Tibial nerve (tissue), 4 donors: ENCODE measurements around the gene CASP7. TPM values are rescaled to one million over a fixed set of nuclear protein-coding genes. Genes with fewer than 3 reads are reported as not detected.
"Not testable (repeated sequence)": the region's sequence is repeated elsewhere in the genome, so short reads cannot be mapped to it uniquely, and the experiment has no call there.

Experiments
- DNase-seq, 2 donors: peaks; one replicate each; pipeline ENCODE4 v3.0.0-alpha.2; 2019; ENCODE audit warnings: low spot score in 2 of 2
- H3K27ac ChIP-seq, 4 donors: fragments of 200-600 bp; sonication (generic) in 3 of 4; one replicate each; pipeline ENCODE4 v1.5.1; 2017 to 2019; ENCODE audit warnings: mild to moderate bottlenecking in 1 of 4
- H3K27me3 ChIP-seq, 2 donors: fragments of 200-600 bp; sonication (generic) in 1 of 2; one replicate each; pipeline versions ENCODE4 v1.5.1 to v1.6.0; 2017 to 2019
- H3K36me3 ChIP-seq, 3 donors: fragments of 200-600 bp; sonication (generic); one replicate each; pipeline ENCODE4 v1.5.1; 2018 to 2019
- H3K4me1 ChIP-seq, 4 donors: fragments of 200-600 bp; sonication (generic) in 3 of 4; one replicate each; pipeline ENCODE4 v1.5.1; 2017 to 2019
- H3K4me3 ChIP-seq, 4 donors: fragments of 200-600 bp; sonication (generic) in 3 of 4; one replicate each; pipeline ENCODE4 v1.5.1; 2017 to 2019; ENCODE audit warnings: mild to moderate bottlenecking in 1 of 4, moderate library complexity in 1 of 4
- H3K9me3 ChIP-seq, 4 donors: fragments of 200-600 bp; sonication (generic) in 3 of 4; one replicate each; pipeline ENCODE4 v1.5.1; 2017 to 2019
- CTCF ChIP-seq, 5 experiments: fragments of 200-600 bp in 3 of 5; fragments of 450-650 bp in 2 of 5; sonication (generic) in 3 of 5; IDR thresholded peaks; one replicate each; pipeline ENCODE4 v1.5.1; 2016 to 2019; ENCODE audit warnings: antibody characterized with exemption in 5 of 5, mild to moderate bottlenecking in 3 of 5, moderate library complexity in 2 of 5
- EP300 ChIP-seq, 2 donors: sonication (generic); formaldehyde crosslinking; IDR thresholded peaks; one replicate each; pipeline ENCODE4 v1.6.1; 2017; ENCODE audit warnings: antibody characterized with exemption in 2 of 2, mild to moderate bottlenecking in 1 of 2
- POLR2A ChIP-seq, 2 donors: fragments of 450-650 bp; IDR thresholded peaks; one replicate each; pipeline ENCODE4 v1.6.1; 2017; ENCODE audit warnings: antibody characterized with exemption in 2 of 2, mild to moderate bottlenecking in 2 of 2, moderate library complexity in 2 of 2
- WGBS, 2 donors: methylation state at CpG; one replicate each; pipeline ENCODE4 v1.1.5; 2018; 5-methylcytosine and 5-hydroxymethylcytosine counted together
- total RNA-seq, 4 donors: library from RNA; depleted of rRNA; stranded (reverse); fragments of >200 nt; gene quantifications; one replicate each; pipeline ENCODE4 v1.1.0, GENCODE V29; 2016

Gene CASP7
- total RNA-seq, 4 donors from 2014 or later: 12.9 to 18.4 (median 16.8) TPM

GRCh38 chr10:113647812-113648211 lies 31.9 kb upstream of the CASP7 start:
- H3K27ac ChIP-seq: no peak overlapping the region
- 60 to 66% methylated on average over 3 of the region's 3 CpGs for WGBS, 2 donors
- TF ChIP-seq EP300 (IDR thresholded peaks at IDR 0.05) (no peak), POLR2A (IDR thresholded peaks at IDR 0.05) (no peak), CTCF (IDR thresholded peaks at IDR 0.05) (no peak)

GRCh38 chr10:113648478-113648877 lies 31.2 kb upstream of the CASP7 start:
- no peaks in the 10 kb centered on the region for H3K36me3 ChIP-seq
- TF ChIP-seq EP300 (IDR thresholded peaks at IDR 0.05) (no peak), POLR2A (IDR thresholded peaks at IDR 0.05) (no peak), CTCF (IDR thresholded peaks at IDR 0.05) (no peak)
- 48 to 67% methylated on average over 3 of the region's 3 CpGs for WGBS, 2 donors
- H3K27me3 ChIP-seq: no peaks in the 10 kb centered on the region
- no peak overlapping the region for H3K27ac ChIP-seq
- no peaks in the 10 kb centered on the region for H3K9me3 ChIP-seq
- H3K4me1 ChIP-seq: peaks cover 0 to 10% (median 2%) of the 10 kb centered on the region in 4 donors
- no peak for DNase-seq
- no peak overlapping the region for H3K4me3 ChIP-seq

More at GRCh38 chr10:113647812-113648211, 31.9 kb upstream of the CASP7 start:
- no peaks in the 10 kb centered on the region for H3K27me3 ChIP-seq
- no peak overlapping the region for H3K4me3 ChIP-seq
- no peaks in the 10 kb centered on the region for H3K9me3 ChIP-seq
- peaks cover 0 to 10% (median 2%) of the 10 kb centered on the region in 4 donors for H3K4me1 ChIP-seq
- no peaks in the 10 kb centered on the region for H3K36me3 ChIP-seq
- DNase-seq: no peak

- TF ChIP-seq POLR2A (IDR thresholded peaks at IDR 0.05) (no peak), EP300 (IDR thresholded peaks at IDR 0.05) (no peak), CTCF (IDR thresholded peaks at IDR 0.05) (no peak)
- WGBS, 2 donors: 94 to 96% methylated on average over 2 of the region's 2 CpGs
- H3K9me3 ChIP-seq: no peaks in the 10 kb centered on the region
- no peaks in the 10 kb centered on the region for H3K27me3 ChIP-seq
- no peak for DNase-seq
- H3K4me1 ChIP-seq: no peaks in the 10 kb centered on the region
- H3K27ac ChIP-seq: no peak overlapping the region
- H3K36me3 ChIP-seq: no peaks in the 10 kb centered on the region
- H3K4me3 ChIP-seq: no peak overlapping the region
Observed at GRCh38 chr10:113650172-113650571, 29.5 kb upstream of the CASP7 start.

DNA sequence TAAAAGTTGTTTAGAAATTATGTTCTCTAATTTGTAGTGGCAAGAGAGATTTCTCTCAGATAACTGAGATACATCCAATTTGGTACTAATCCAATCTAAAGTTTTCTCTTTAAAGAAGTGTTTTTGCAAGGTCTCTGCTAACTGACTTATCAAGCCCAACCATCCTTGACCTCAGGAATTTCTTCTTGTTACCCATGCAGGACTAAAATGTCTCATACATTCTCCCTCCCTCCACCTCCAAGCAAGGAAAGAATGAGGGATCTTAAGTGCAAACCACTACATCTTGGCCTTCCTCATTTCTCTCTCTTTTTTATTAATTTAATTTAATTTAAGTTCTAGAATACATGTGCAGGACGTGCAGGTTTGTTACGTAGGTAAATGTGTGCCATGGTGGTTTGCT lies 28.7 kb upstream of the CASP7 start:
- no peak for DNase-seq
- H3K4me3 ChIP-seq: no peak overlapping the region
- TF ChIP-seq EP300 (IDR thresholded peaks at IDR 0.05) (no peak), CTCF (IDR thresholded peaks at IDR 0.05) (no peak), POLR2A (IDR thresholded peaks at IDR 0.05) (no peak)
- H3K27me3 ChIP-seq: no peaks in the 10 kb centered on the region
- no peaks in the 10 kb centered on the region for H3K4me1 ChIP-seq
- H3K36me3 ChIP-seq: no peaks in the 10 kb centered on the region
- H3K27ac ChIP-seq: no peak overlapping the region
- no peaks in the 10 kb centered on the region for H3K9me3 ChIP-seq
- WGBS, 2 donors: 73 to 90% methylated on average over 2 of the region's 2 CpGs

- H3K27ac ChIP-seq: no peak overlapping the region
- no peaks in the 10 kb centered on the region for H3K4me1 ChIP-seq
- no peak for TF ChIP-seq CTCF (IDR thresholded peaks at IDR 0.05)
- no peak for TF ChIP-seq EP300 (IDR thresholded peaks at IDR 0.05)
- TF ChIP-seq POLR2A (IDR thresholded peaks at IDR 0.05): no peak
- no peak overlapping the region for H3K4me3 ChIP-seq
- no peaks in the 10 kb centered on the region for H3K36me3 ChIP-seq
- peaks cover 0 to 1% of the 10 kb centered on the region in 2 donors for H3K27me3 ChIP-seq
- WGBS, 2 donors: 68 to 76% methylated on average over 1 of the region's 1 CpG
- no peaks in the 10 kb centered on the region for H3K9me3 ChIP-seq
- DNase-seq: no peak
Observed at GRCh38 chr10:113651898-113652297, 27.8 kb upstream of the CASP7 start.

DNA sequence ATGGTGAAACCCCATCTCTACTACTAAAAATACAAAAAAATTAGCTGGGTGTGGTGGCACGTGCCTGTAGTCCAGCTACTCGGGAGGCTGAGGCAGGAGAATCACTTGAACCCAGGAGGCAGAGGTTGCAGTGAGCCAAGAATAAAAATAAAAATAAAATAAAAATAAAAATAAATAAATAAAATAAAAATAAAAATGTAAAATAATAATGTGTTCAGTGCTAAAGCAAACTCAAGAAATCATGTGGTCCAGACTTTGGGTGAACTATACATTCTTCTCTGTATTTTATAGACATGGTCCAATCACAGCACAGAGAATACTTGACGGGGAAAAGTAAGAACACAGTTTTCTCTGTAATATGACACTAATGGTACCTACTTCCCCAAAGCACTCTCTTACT lies 27.3 kb upstream of the CASP7 start:
- H3K36me3 ChIP-seq, H3K27ac ChIP-seq, DNase-seq, H3K4me1 ChIP-seq, H3K27me3 ChIP-seq, H3K9me3 ChIP-seq, H3K4me3 ChIP-seq: not testable (repeated sequence)
- WGBS, 2 donors: 87 to 92% methylated on average over 3 of the region's 3 CpGs
